Fibroblast of the aortic adventitia (primary cell): ENCODE results near the gene XCL2. TPM values are rescaled to one million over a fixed set of nuclear protein-coding genes. Genes with fewer than 3 reads are reported as not detected.
A peak's percentile ranks its signal among the peaks of the same experiment; 100 is the strongest.
"Not testable (repeated sequence)": the region's sequence is repeated elsewhere in the genome, so short reads cannot be mapped to it uniquely, and the experiment has no call there.

Source experiments
- DNase-seq: peaks from one replicate; pipeline ENCODE4 v3.0.0-alpha.2; 2010; ENCODE audit warnings: low read depth
- H3K4me3 ChIP-seq: 2 replicates; pipeline ENCODE4 v1.5.1; 2011; ENCODE audit warnings: low read depth, mild to moderate bottlenecking, control low read depth, low read length, moderate library complexity
- CTCF ChIP-seq: IDR thresholded peaks from 2 replicates; pipeline ENCODE4 v1.5.1; 2011; ENCODE audit warnings: mild to moderate bottlenecking, low read length, control low read depth, inconsistent platforms; ENCODE audit not compliant: insufficient read depth
- total RNA-seq: library from RNA; depleted of rRNA; stranded (reverse); fragments of >200 nt; gene quantifications from 2 replicates; pipeline ENCODE4 v1.2.3, GENCODE V29; 2012; ENCODE audit warnings: low replicate concordance

Gene XCL2
- total RNA-seq, 1 donor = not detected

- TF ChIP-seq CTCF = no peak
- DNase-seq = no peak
- H3K4me3 ChIP-seq = no peak overlapping the region
Measured at GRCh38 chr1:168555508-168556046, 11.8 kb upstream of the XCL2 start.

GRCh38 chr1:168554603-168555483, 11.0 kb upstream of the XCL2 start:
- DNase-seq = no peak
- TF ChIP-seq CTCF = no peak
- no peak overlapping the region for H3K4me3 ChIP-seq

GRCh38 chr1:168553680-168554553, 10.1 kb upstream of the XCL2 start:
- no peak for DNase-seq
- H3K4me3 ChIP-seq = no peak overlapping the region
- TF ChIP-seq CTCF = no peak

- no peak for TF ChIP-seq CTCF
- H3K4me3 ChIP-seq = no peak overlapping the region
- DNase-seq = no peak
Measured at GRCh38 chr1:168552961-168553360, 9.2 kb upstream of the XCL2 start.

- DNase-seq = no peak
- no peak overlapping the region for H3K4me3 ChIP-seq
- no peak for TF ChIP-seq CTCF
Measured at GRCh38 chr1:168551688-168552087, 7.9 kb upstream of the XCL2 start.

GRCh38 chr1:168550971-168551370, 7.2 kb upstream of the XCL2 start:
- no peak for TF ChIP-seq CTCF
- peak; percentile 14 for DNase-seq
- no peak overlapping the region for H3K4me3 ChIP-seq

- not testable (repeated sequence) for H3K4me3 ChIP-seq, DNase-seq
Measured at GRCh38 chr1:168546553-168546895, 2.7 kb upstream of the XCL2 start.
